Activated CD8-positive, alpha-beta T cell treated with anti-CD3 and anti-CD28 coated beads for 36 hours (primary cell): ENCODE measurements around the gene SEC14L2. TPM values are rescaled to one million over a fixed set of nuclear protein-coding genes. Genes with fewer than 3 reads are reported as not detected.

Experiments
- ATAC-seq: fragments of 200-7000 bp; cut with Tn5 transposase; one replicate; pipeline ENCODE4 v1.10.0; 2021; ENCODE audit warnings: mild to moderate bottlenecking, moderate library complexity
- CTCF ChIA-PET: fragments of 350-600 bp; sonication (Branson Sonifier 250); formaldehyde crosslinking; loops from one replicate; lab custom pipeline; 2021; ENCODE audit warnings: antibody characterized with exemption; lab: Charles Lee
- POLR2A ChIA-PET: fragments of 350-600 bp; sonication (Branson Sonifier 250); formaldehyde crosslinking; loops from one replicate; lab custom pipeline; 2021; ENCODE audit warnings: antibody characterized with exemption; lab: Charles Lee
- DNase-seq: peaks from one replicate; pipeline ENCODE4 v3.0.0-alpha.2; 2020
- H3K27ac Mint-ChIP-seq: one replicate; pipeline ENCODE4 v1.8.0; 2021; ENCODE audit warnings: mild to moderate bottlenecking, mixed read lengths
- H3K27me3 Mint-ChIP-seq: one replicate; pipeline ENCODE4 v1.8.0; 2021; ENCODE audit warnings: mixed read lengths
- H3K36me3 Mint-ChIP-seq: one replicate; pipeline ENCODE4 v1.8.0; 2021; ENCODE audit warnings: low read depth, mixed read lengths
- H3K4me1 Mint-ChIP-seq: one replicate; pipeline ENCODE4 v1.8.0; 2021; ENCODE audit warnings: low read depth, mixed read lengths
- H3K4me3 Mint-ChIP-seq: one replicate; pipeline ENCODE4 v1.8.0; 2021; ENCODE audit warnings: mild to moderate bottlenecking, moderate library complexity, mixed read lengths
- H3K9me3 Mint-ChIP-seq: one replicate; pipeline ENCODE4 v1.8.0; 2021; ENCODE audit warnings: mixed read lengths
- CTCF ChIP-seq: fragments of 200-600 bp; IDR thresholded peaks from one replicate; pipeline ENCODE4 v1.8.0; 2022; ENCODE audit warnings: antibody characterized with exemption, mild to moderate bottlenecking
- intact Hi-C: fragments of 100-400 bp; cut with micrococcal nuclease; formaldehyde crosslinking; loops from one replicate; pipeline ENCODE4 v1.10.0; 2022
- total RNA-seq, 2 experiments: library from RNA; stranded (reverse); gene quantifications; one replicate each; pipeline ENCODE4 v1.2.3, GENCODE V29; 2021

SEC14L2 gene
- total RNA-seq, 2 experiments from 2014 or later: 15.1 to 15.4 TPM

- H3K9me3 Mint-ChIP-seq: no peaks in the 10 kb centered on the region
- no peak overlapping the region for H3K27ac Mint-ChIP-seq
- H3K27me3 Mint-ChIP-seq: no peaks in the 10 kb centered on the region
- peaks cover 35% of the 10 kb centered on the region for H3K4me1 Mint-ChIP-seq
- CTCF ChIA-PET: interaction anchor here (0.8 to 2.1 kb wide), 4 partner anchors 11 to 94 kb away, joined by 3 to 17 read pairs (median 4); no protein-coding TSS in a partner anchor
- intact Hi-C loops: no loop called here
- H3K4me3 Mint-ChIP-seq: peak overlapping the region; percentile 96
- ATAC-seq: no peak
- no peak for TF ChIP-seq CTCF
- peaks cover 24% of the 10 kb centered on the region for H3K36me3 Mint-ChIP-seq
- POLR2A ChIA-PET: interaction anchor here (0.7 to 1.7 kb wide), 5 partner anchors 13 to 31 kb away, joined by 3 to 6 read pairs (median 3); partner anchors contain the start of genes RNF215 and TBC1D10A
- no peak for DNase-seq
Observed at GRCh38 chr22:30357650-30358215, 39.1 kb upstream of the SEC14L2 start.

GRCh38 chr22:30358541-30358940, 38.3 kb upstream of the SEC14L2 start:
- Mint-ChIP-seq H3K4me1 (peaks cover 29% of the 10 kb centered on the region), H3K27me3 (no peaks in the 10 kb centered on the region), H3K36me3 (peaks cover 21% of the 10 kb centered on the region), H3K27ac (no peak overlapping the region), H3K9me3 (no peaks in the 10 kb centered on the region), H3K4me3 (no peak overlapping the region)
- DNase-seq (no peak), ATAC-seq (no peak)
- no peak for TF ChIP-seq CTCF
- intact Hi-C loops: no loop called here
- ChIA-PET CTCF (interaction anchor here (0.6 to 2.1 kb wide), 6 partner anchors 10 to 95 kb away, joined by 3 to 17 read pairs (median 4); partner anchors contain the start of gene RNF215), POLR2A (interaction anchor here (0.7 to 1.2 kb wide), 2 partner anchors 14 to 32 kb away, joined by 3 read pairs; partner anchors contain the start of gene TBC1D10A)

- H3K36me3 Mint-ChIP-seq: no peaks in the 10 kb centered on the region
- ATAC-seq (no peak), DNase-seq (no peak)
- no peak for TF ChIP-seq CTCF
- ChIA-PET POLR2A (interaction anchor here (0.8 kb wide), 1 partner anchor 74 kb away, joined by 3 read pairs; no protein-coding TSS in a partner anchor), CTCF (interaction anchor here (2.3 kb wide), 1 partner anchor 74 kb away, joined by 9 read pairs; no protein-coding TSS in a partner anchor)
- no peak overlapping the region for H3K4me3 Mint-ChIP-seq
- no peaks in the 10 kb centered on the region for H3K9me3 Mint-ChIP-seq
- intact Hi-C loops: no loop called here
- H3K27ac Mint-ChIP-seq: no peak overlapping the region
- H3K27me3 Mint-ChIP-seq: no peaks in the 10 kb centered on the region
- peaks cover 5% of the 10 kb centered on the region for H3K4me1 Mint-ChIP-seq
Observed at GRCh38 chr22:30361916-30362650, 34.7 kb upstream of the SEC14L2 start.

- Mint-ChIP-seq H3K4me3 (no peak overlapping the region), H3K36me3 (no peaks in the 10 kb centered on the region), H3K9me3 (no peaks in the 10 kb centered on the region), H3K4me1 (peaks cover 2% of the 10 kb centered on the region), H3K27me3 (no peaks in the 10 kb centered on the region), H3K27ac (no peak overlapping the region)
- POLR2A ChIA-PET: interaction anchor here (0.5 kb wide), 1 partner anchor 177 kb away, joined by 3 read pairs; no protein-coding TSS in a partner anchor
- CTCF ChIA-PET: no interaction called here
- intact Hi-C loops: no loop called here
- DNase-seq: no peak
- no peak for TF ChIP-seq CTCF
- ATAC-seq: no peak
Observed at GRCh38 chr22:30362651-30363281, 34.1 kb upstream of the SEC14L2 start.
